Endothelial cell of umbilical vein (primary cell): ENCODE results near the gene LGALS7.

Experiments
- CTCF ChIP-seq, 2 donors: IDR thresholded peaks; 1 replicate in 1 of 2; 2 replicates in 1 of 2; pipeline ENCODE4 v1.5.1; 2011; ENCODE audit warnings: low read length in 2 of 2, mild to moderate bottlenecking in 2 of 2, moderate library complexity in 2 of 2, control low read depth in 1 of 2, inconsistent platforms in 1 of 2, low read depth in 1 of 2; ENCODE audit not compliant: insufficient read depth in 1 of 2; ENCODE audit errors: extremely low read depth in 1 of 2
- EZH2 ChIP-seq: IDR thresholded peaks from 2 replicates; pipeline ENCODE4 v1.6.1; 2012; ENCODE audit warnings: borderline replicate concordance, low read depth, mild to moderate bottlenecking, moderate library complexity, low read length, inconsistent platforms; ENCODE audit not compliant: severe bottlenecking
- FOS ChIP-seq: IDR thresholded peaks from 2 replicates; pipeline ENCODE4 v1.6.1; 2011; ENCODE audit warnings: mild to moderate bottlenecking, low read length, moderate library complexity, borderline replicate concordance; ENCODE audit not compliant: insufficient read depth
- JUN ChIP-seq: IDR thresholded peaks from 2 replicates; pipeline ENCODE4 v1.6.1; 2011; ENCODE audit warnings: borderline replicate concordance, low read depth; ENCODE audit not compliant: insufficient read length, insufficient read depth
- MYC ChIP-seq: IDR thresholded peaks from one replicate; pipeline ENCODE4 v1.6.1; 2011; ENCODE audit warnings: mild to moderate bottlenecking, low read depth, low read length
- POLR2A ChIP-seq: IDR thresholded peaks from 2 replicates; pipeline ENCODE4 v1.6.1; 2012; ENCODE audit warnings: low read depth, mild to moderate bottlenecking, control low read depth, low read length

- TF ChIP-seq MYC (no peak), POLR2A (no peak), EZH2 (no peak), CTCF (IDR thresholded peaks at IDR 0.05; ENCODE audit: extremely low read depth in 1 of 2, insufficient read depth in 1 of 2, low read depth in 1 of 2, low read length in 2 of 2) (no peak), FOS (no peak), JUN (no peak)
These were observed 33.7 kb downstream of the LGALS7 start for GRCh38 chr19:38739440-38740256.
